D341Med (cell line): ENCODE measurements around the gene OR10D3.
"Not testable (repeated sequence)": the region's sequence is repeated elsewhere in the genome, so short reads cannot be mapped to it uniquely, and the experiment has no call there.

Source experiments
- DNase-seq: peaks from one replicate; pipeline ENCODE4 v3.0.0; 2012; ENCODE audit warnings: low spot score

Gene OR10D3, protein sequence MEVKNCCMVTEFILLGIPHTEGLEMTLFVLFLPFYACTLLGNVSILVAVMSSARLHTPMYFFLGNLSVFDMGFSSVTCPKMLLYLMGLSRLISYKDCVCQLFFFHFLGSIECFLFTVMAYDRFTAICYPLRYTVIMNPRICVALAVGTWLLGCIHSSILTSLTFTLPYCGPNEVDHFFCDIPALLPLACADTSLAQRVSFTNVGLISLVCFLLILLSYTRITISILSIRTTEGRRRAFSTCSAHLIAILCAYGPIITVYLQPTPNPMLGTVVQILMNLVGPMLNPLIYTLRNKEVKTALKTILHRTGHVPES

GRCh38 chr11:124183068-124183467 is at the start of gene OR10D3:
OR10D3 (plus strand) TSS chr11:124183345; CDS start chr11:124185270, 1,925 bp downstream.
- DNase-seq: no peak

DNA sequence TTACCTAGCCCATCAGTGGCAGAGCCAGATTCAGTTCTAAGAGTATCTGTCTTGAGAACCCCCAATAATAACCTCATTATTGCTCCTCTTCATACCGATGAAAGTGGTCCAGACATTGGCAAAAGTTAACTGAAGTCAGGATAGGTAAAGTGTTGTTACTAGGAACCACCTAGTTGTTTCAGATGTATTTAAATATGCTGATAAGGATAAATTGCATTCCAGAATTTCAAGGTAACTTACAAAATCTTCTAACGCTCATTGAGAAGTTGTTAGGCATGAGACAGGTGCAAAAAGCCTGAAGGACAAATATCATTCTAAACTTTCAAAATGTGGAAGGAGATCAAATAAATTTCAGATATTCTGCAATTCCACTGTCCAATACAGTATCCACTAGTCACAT is 40.1 kb upstream of the OR10D3 start:
- DNase-seq: no peak

GRCh38 chr11:124147951-124148350 is 35.2 kb upstream of the OR10D3 start:
- DNase-seq: no peak

DNA sequence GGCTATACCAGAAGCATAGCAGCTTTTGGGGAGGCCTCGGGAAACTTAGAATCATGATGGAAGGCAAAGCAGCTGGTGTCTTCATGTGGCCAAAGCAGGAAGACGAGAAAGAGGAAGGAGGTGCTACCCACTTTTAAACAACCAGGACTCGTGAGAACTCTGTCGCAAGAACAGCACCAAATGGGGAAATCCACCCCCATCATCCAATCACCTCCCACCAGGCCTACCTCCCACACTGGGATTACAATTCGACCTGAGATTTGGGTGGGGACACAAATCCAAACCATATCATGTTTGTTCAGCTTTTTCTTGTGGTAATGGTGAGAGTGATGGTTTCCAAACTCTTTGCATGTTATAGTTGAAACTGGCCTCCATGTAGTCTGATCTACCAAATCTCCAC is 32.5 kb upstream of the OR10D3 start:
- no peak for DNase-seq

- no peak for DNase-seq
Observed at GRCh38 chr11:124152770-124153407, 30.3 kb upstream of the OR10D3 start.

DNA sequence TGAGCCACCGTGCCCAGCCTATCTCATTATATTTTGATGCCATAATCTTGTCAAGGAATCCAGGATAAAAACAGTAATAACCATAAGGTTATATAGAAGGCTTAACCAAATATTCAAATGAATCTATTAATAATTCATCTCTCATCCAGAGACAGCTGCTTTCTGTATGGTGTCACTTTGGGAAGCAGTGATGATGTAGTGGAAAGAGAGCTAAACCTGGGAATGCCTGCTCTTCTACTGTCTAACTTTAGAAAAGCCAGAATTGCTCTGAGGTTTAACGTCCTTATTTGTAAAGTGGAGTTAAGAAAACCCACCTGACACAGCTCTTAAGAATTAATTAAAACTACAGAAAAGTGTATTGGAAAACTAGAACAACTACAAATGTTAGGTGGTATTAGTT is 29.3 kb upstream of the OR10D3 start:
- DNase-seq: no peak

- DNase-seq: no peak
Observed at GRCh38 chr11:124159481-124159880, 23.7 kb upstream of the OR10D3 start.

- no peak for DNase-seq
Observed at GRCh38 chr11:124160986-124161385, 22.2 kb upstream of the OR10D3 start.

DNA sequence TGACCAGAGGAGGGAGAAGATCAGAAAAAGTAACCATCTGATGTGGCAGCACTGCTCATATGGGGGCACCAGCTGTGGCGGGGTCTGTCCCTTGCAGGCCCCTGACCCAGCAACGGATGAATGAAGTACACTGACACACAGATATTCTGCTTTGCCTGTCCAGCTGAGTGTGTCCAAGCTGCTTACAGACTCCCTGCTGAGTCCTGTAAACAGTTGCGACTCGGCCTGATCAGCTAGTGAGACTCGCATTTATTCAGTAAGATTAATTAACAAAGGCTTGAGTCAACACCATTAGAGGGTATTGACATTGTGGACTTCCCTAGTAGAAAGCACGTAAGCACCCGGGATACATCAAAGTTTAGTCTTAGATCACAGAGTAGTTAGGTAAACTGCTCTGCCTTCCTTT is 15.3 kb upstream of the OR10D3 start:
- no peak for DNase-seq

GRCh38 chr11:124168796-124169195 is 14.3 kb upstream of the OR10D3 start:
- no peak for DNase-seq

GRCh38 chr11:124170315-124170714 is 12.8 kb upstream of the OR10D3 start:
- not testable (repeated sequence) for DNase-seq

DNA sequence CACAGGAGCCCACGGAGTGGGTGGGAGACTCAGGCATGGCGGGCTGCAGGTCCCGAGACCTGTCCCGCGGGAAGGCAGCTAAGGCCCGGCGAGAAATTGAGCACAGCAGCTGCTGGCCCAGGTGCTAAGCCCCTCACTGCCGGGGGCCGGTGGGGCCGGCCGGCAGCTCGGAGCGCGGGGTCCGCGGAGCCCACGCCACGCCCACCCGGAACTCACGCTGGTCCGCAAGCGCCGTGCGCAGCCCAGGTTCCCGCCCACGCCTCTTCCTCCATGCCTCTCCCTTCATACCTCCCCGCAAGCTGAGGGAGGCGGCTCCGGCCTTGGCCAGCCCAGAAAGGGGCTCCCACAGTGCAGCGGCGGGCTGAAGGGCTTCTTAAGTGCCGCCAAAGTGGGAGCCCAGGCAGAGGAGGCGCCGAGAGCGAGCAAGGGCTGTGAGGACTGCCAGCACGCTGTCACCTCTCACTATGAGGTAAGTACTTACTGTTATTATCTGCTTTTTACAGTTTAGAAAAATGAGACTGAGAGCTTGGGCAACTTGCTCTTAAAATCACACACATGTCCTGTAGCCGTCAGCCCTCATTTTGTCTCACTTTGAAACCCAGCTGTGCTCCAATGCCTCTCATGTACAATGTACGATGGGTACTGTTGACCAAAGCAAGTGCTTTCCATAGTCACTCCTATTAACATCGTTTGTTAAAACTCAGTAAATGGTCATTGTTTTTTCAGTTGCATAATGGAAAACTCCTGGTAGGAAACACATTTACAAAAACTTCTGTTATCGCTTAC is 12.2 kb upstream of the OR10D3 start:
- DNase-seq: no peak

- no peak for DNase-seq
Observed at GRCh38 chr11:124172101-124172500, 11.0 kb upstream of the OR10D3 start.

GRCh38 chr11:124172599-124172998 is 10.5 kb upstream of the OR10D3 start:
- DNase-seq: no peak

DNA sequence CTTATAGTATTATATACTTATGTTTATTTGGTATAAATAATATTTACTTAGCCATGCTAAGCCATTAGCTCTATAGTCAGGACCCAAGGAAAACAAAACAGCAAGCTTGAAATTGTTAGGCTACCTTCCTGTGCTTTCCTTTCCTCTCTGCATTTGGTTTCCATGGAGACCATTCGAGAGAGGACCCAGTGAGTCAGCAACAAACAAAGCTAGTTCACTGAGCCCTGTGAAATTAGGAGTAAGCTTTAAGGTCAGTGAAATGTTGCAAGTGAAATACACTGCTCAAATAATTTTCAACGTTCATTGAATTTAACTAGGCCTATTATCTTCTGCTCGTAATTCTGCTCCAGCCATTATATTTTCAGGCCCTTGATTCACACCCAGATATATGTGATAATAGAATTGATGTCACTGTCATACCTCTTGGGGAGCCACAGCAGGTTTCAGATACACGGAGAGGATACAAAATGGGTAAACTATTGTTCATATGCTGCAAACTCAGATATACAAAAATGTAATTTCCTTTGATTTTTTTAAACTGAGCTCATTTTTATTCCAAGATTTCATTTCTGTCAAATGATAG is 9.1 kb upstream of the OR10D3 start:
- DNase-seq: no peak

DNA sequence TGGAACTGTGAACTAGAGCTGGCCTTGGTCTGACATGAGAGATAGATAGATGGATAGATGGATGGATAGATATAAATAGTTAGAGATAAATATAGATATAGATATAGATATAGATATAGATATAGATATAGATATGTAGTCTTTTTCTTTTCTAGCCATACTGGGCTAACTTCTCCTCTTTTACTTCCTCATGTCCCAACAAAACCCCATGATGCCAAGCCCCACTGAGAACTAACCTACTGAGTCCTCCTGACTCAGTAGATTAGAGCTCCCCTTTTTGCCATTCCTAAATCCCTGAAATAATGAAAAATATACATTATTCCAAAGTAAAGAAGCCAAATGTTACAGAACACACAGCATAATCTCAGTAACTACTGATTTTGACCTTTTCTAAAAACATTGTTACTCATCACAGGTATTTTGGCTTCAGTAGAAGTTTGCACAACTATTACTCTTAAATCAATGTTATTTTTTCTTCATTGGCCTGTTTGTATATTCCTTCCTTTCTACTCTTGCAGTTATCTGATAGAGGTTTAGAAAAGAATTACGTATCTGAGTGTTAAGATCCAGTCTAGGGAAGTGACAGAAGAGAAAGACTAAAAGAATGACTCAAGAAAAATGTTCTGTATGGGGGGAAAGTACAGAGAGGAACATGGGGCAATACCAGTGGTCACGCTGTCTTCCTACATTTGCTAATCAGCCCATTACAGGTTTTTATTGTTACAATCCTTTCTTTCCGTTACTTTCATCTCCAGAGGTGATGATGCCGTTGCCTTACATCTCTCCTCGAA is 6.0 kb upstream of the OR10D3 start:
- DNase-seq: no peak

- no peak for DNase-seq
Observed at GRCh38 chr11:124179310-124179709, 3.8 kb upstream of the OR10D3 start.

- DNase-seq: no peak
Observed at GRCh38 chr11:124190298-124191139, 7.4 kb downstream of the OR10D3 start.

DNA sequence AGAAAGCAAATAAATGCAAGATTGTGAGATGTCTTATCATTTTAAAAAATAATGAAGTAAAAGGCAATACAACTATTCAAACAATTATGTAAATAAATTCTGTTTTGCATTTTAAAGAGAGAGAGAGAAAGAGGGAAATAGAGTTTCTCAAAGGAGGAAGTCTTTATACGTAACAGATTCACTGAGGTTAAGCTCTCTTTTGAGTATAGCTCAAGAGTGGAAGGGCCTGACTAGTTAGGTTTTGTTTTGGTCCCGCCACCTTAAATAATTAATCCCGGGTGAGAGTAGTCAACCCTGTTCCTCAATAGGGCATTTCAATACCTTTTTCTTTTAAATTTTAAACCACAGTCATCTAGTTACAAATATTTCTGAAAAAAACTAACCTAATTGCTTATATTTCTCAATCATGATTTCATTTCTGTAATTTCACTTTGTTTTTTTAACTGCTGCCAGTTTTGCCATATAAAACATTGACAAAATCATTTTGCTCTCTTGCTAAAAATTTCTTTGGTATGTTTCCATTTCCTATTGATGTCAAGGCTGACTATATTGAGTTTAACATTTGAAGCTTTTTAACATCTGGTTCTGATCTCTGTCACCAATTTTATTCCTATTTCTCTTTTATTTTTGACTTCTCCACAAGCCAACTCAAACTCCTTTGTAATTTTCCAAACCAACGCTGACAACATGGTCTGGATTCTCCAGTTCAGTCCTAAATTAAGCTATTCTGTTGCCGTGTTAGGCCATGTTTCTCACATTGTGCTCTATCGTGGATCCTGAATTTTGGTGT is 10.3 kb downstream of the OR10D3 start:
- DNase-seq: no peak
